MCF 10A (cell line): ENCODE data around the gene ADAM10. TPM values are rescaled to one million over a fixed set of nuclear protein-coding genes. Genes with fewer than 3 reads are reported as not detected.

ENCODE experiments used
- BruUV-seq: library from RNA; stranded (reverse); fragments of 400-500 nt; replicated peaks from 2 replicates; lab custom pipeline; 2021; lab: Mats Ljungman, UMichigan
- CTCF ChIA-PET: fragments of 300-600 bp; sonication (Branson Sonifier 250); formaldehyde crosslinking; extraction: SDS; loops from one replicate; lab custom pipeline; 2021; ENCODE audit warnings: antibody characterized with exemption, inconsistent platforms; lab: Yijun Ruan, JAX
- POLR2A ChIA-PET: fragments of 300-600, 350-650 bp; sonication (Branson Sonifier 250); formaldehyde crosslinking; extraction: SDS; loops from one replicate; lab custom pipeline; 2020; ENCODE audit warnings: antibody characterized with exemption, inconsistent platforms; lab: Yijun Ruan, JAX
- DNase-seq: peaks from one replicate; pipeline ENCODE4 v3.0.0-alpha.2; 2018; ENCODE audit not compliant: unreplicated experiment
- H3K27ac Mint-ChIP-seq: one replicate; pipeline ENCODE4 v1.8.0; 2022; ENCODE audit warnings: mild to moderate bottlenecking, low read depth, mixed read lengths; ENCODE audit not compliant: unreplicated experiment
- H3K27me3 Mint-ChIP-seq: one replicate; pipeline ENCODE4 v1.8.0; 2022; ENCODE audit warnings: mixed read lengths; ENCODE audit not compliant: insufficient read depth, unreplicated experiment
- H3K36me3 Mint-ChIP-seq: one replicate; pipeline ENCODE4 v1.8.0; 2022; ENCODE audit warnings: mild to moderate bottlenecking, moderate library complexity, mixed read lengths; ENCODE audit not compliant: insufficient read depth, unreplicated experiment
- H3K4me1 Mint-ChIP-seq: one replicate; pipeline ENCODE4 v1.8.0; 2022; ENCODE audit warnings: mixed read lengths; ENCODE audit not compliant: insufficient read depth, unreplicated experiment
- H3K4me3 Mint-ChIP-seq: one replicate; pipeline ENCODE4 v1.8.0; 2022; ENCODE audit warnings: mild to moderate bottlenecking, moderate library complexity, mixed read lengths; ENCODE audit not compliant: unreplicated experiment
- H3K9me3 Mint-ChIP-seq: one replicate; pipeline ENCODE4 v1.8.0; 2022; ENCODE audit warnings: mixed read lengths; ENCODE audit not compliant: unreplicated experiment
- CTCF ChIP-seq: fragments of 200-600 bp; IDR thresholded peaks from one replicate; pipeline ENCODE4 v1.8.0; 2022; ENCODE audit warnings: antibody characterized with exemption, mild to moderate bottlenecking; ENCODE audit not compliant: unreplicated experiment
- intact Hi-C: fragments of 100-400 bp; cut with micrococcal nuclease; formaldehyde crosslinking; loops from 2 replicates; pipeline ENCODE4 v1.14.1; 2022
- total RNA-seq: library from RNA; stranded (reverse); gene quantifications from 2 replicates; pipeline ENCODE4 v1.2.3, GENCODE V29; 2022

ADAM10 gene
- total RNA-seq, 1 experiment from 2014 or later, result 87.5 TPM

GRCh38 chr15:58546066-58546591 lies 203.4 kb downstream of the ADAM10 start:
- BruUV-seq, result no TSS peak
- Mint-ChIP-seq H3K4me3 (no peak overlapping the region), H3K4me1 (peaks cover 19% of the 10 kb centered on the region), H3K27ac (no peak overlapping the region), H3K36me3 (no peaks in the 10 kb centered on the region), H3K9me3 (no peaks in the 10 kb centered on the region), H3K27me3 (no peaks in the 10 kb centered on the region)
- TF ChIP-seq CTCF, result no peak
- CTCF ChIA-PET, result no interaction called here
- no peak for DNase-seq
- POLR2A ChIA-PET, result interaction anchor here (0.5 to 1.5 kb wide), 4 partner anchors 11 to 204 kb away, joined by 3 to 9 read pairs (median 4); no protein-coding TSS in a partner anchor
- intact Hi-C loops, result no loop called here

- BruUV-seq, result no TSS peak
- Mint-ChIP-seq H3K27ac (no peak overlapping the region), H3K27me3 (no peaks in the 10 kb centered on the region), H3K4me3 (no peak overlapping the region), H3K36me3 (no peaks in the 10 kb centered on the region), H3K9me3 (no peaks in the 10 kb centered on the region), H3K4me1 (peaks cover 19% of the 10 kb centered on the region)
- POLR2A ChIA-PET, result interaction anchor here (0.5 to 1.1 kb wide), 2 partner anchors 75 to 205 kb away, joined by 3 to 4 read pairs; no protein-coding TSS in a partner anchor
- TF ChIP-seq CTCF, result no peak
- intact Hi-C loops, result no loop called here
- CTCF ChIA-PET, result interaction anchor here (0.6 kb wide), 2 partner anchors 879 to 1846 kb away, joined by 4 read pairs; no protein-coding TSS in a partner anchor
- DNase-seq, result no peak
Measured at GRCh38 chr15:58545307-58546065, 204.0 kb downstream of the ADAM10 start.

GRCh38 chr15:58544756-58545155 lies 204.8 kb downstream of the ADAM10 start:
- ChIA-PET CTCF (no interaction called here), POLR2A (interaction anchor here (0.7 kb wide), 1 partner anchor 71 kb away, joined by 3 read pairs; no protein-coding TSS in a partner anchor)
- Mint-ChIP-seq H3K27ac (no peak overlapping the region), H3K27me3 (peaks cover 5% of the 10 kb centered on the region), H3K9me3 (no peaks in the 10 kb centered on the region), H3K4me1 (peaks cover 19% of the 10 kb centered on the region), H3K36me3 (no peaks in the 10 kb centered on the region), H3K4me3 (no peak overlapping the region)
- no TSS peak for BruUV-seq
- intact Hi-C loops, result no loop called here
- no peak for DNase-seq
- no peak for TF ChIP-seq CTCF

- no TSS peak for BruUV-seq
- no peak for TF ChIP-seq CTCF
- intact Hi-C loops, result no loop called here
- DNase-seq, result no peak
- H3K27me3 Mint-ChIP-seq, result peaks cover 12% of the 10 kb centered on the region
- no peak overlapping the region for H3K4me3 Mint-ChIP-seq
- CTCF ChIA-PET, result interaction anchor here (0.7 kb wide), 1 partner anchor 1073 kb away, joined by 3 read pairs; no protein-coding TSS in a partner anchor
- H3K4me1 Mint-ChIP-seq, result peaks cover 19% of the 10 kb centered on the region
- H3K9me3 Mint-ChIP-seq, result no peaks in the 10 kb centered on the region
- POLR2A ChIA-PET, result no interaction called here
- no peak overlapping the region for H3K27ac Mint-ChIP-seq
- no peaks in the 10 kb centered on the region for H3K36me3 Mint-ChIP-seq
Measured at GRCh38 chr15:58543664-58544335, 205.7 kb downstream of the ADAM10 start.
